Measurements from ENCODE around the gene TXNL4A. TPM values are rescaled to one million over a fixed set of nuclear protein-coding genes. Genes with fewer than 3 reads are reported as not detected.

TXNL4A gene
- total RNA-seq (2021; ENCODE audit: unreplicated experiment) (416 TPM), Bru-seq, nascent RNA (percentile 87 among the genes with signal in this experiment), BruChase-seq, experiment 1, labeled RNA remaining after a 2-hour chase (percentile 83 among the genes with signal in this experiment), BruChase-seq, experiment 2, labeled RNA remaining after a 6-hour chase (percentile 83 among the genes with signal in this experiment)
- polyA plus RNA-seq (2012; ENCODE audit: insufficient read length), result 387 TPM
- long read RNA-seq, transcript TXNL4A-203 (3 exons, 1,185 nt), result minor isoform, 6 of 402 reads
- long read RNA-seq, transcript TXNL4A-208 (2 exons, 752 nt), result minor isoform, 9 of 402 reads
- long read RNA-seq, transcript TXNL4A-202 (4 exons, 803 nt), result minor isoform, 13 of 402 reads
- long read RNA-seq, transcript TXNL4A-201 (3 exons, 3,504 nt), result major isoform, 240 of 402 reads
- long read RNA-seq, partial matches to known transcripts, result 72 of 402 reads
- long read RNA-seq, other reads (novel, unspliced or antisense), result 58 of 402 reads

- Histone ChIP-seq H3K4me1 (ENCODE audit: control insufficient read depth, insufficient read depth, low read length) (peaks cover 13% of the 10 kb centered on the region), H3K9me3 (ENCODE audit: control insufficient read depth, insufficient read depth, low read depth, low read length) (no peaks in the 10 kb centered on the region), H3K27ac (ENCODE audit: low read length) (peak within 1 kb of the TSS; percentile 96), H3K36me3 (ENCODE audit: control insufficient read depth, insufficient read depth, low read length) (peaks cover 10% of the 10 kb centered on the region), H3K4me3 (ENCODE audit: low read depth in 2 of 2, low read length in 2 of 2) (peak within 1 kb of the TSS; percentile 68 to 87), H3K27me3 (ENCODE audit: control insufficient read depth, insufficient read depth, low read length) (no peaks in the 10 kb centered on the region)
- peak; percentile 99 for ATAC-seq
- POLR2A ChIA-PET, result interaction anchor here (0.6 to 0.7 kb wide), 4 partner anchors 20 to 146 kb away, joined by 3 to 11 read pairs (median 5); no protein-coding TSS in a partner anchor
- TSS peak; percentile 95 for BruUV-seq (replicated peaks)
- CTCF ChIA-PET, result interaction anchor here (0.7 kb wide), 1 partner anchor 189 kb away, joined by 5 read pairs; no protein-coding TSS in a partner anchor
- DNase-seq (ENCODE audit: low read depth, low spot score), result peak; percentile 52
- intact Hi-C loops (cut with micrococcal nuclease; ENCODE audit: unreplicated experiment) (loop anchor here (5.0 kb wide), 1 partner anchor 39 kb away; no protein-coding TSS in a partner anchor), in situ Hi-C loops (cut with HindIII; ENCODE audit: low pct_unique_long_range_greater_than_20kb, low sequenced_read_pairs) (no loop called here)
- TF ChIP-seq REST (IDR thresholded peaks at IDR 0.05; ENCODE audit: insufficient read depth in 1 of 2, low read depth in 2 of 2, low read length in 1 of 2), result no peak; a peak in 1 of 4 replicates
- peak; percentile 99 for TF ChIP-seq POLR2AphosphoS5 (IDR thresholded peaks at IDR 0.05; ENCODE audit: low read depth, low read length)
- TF ChIP-seq SIN3A (IDR thresholded peaks at IDR 0.05; ENCODE audit: borderline replicate concordance, insufficient read depth, low read depth, low read length), result peak; percentile 82; the same call in 1 of the 2 replicates
Observed at GRCh38 chr18:79988451-79989194, at the start of gene TXNL4A. Gene TXNL4A, minus strand, starts transcription at chr18:79988563. Its CDS starts 171 bp downstream, at chr18:79988392.

DNA sequence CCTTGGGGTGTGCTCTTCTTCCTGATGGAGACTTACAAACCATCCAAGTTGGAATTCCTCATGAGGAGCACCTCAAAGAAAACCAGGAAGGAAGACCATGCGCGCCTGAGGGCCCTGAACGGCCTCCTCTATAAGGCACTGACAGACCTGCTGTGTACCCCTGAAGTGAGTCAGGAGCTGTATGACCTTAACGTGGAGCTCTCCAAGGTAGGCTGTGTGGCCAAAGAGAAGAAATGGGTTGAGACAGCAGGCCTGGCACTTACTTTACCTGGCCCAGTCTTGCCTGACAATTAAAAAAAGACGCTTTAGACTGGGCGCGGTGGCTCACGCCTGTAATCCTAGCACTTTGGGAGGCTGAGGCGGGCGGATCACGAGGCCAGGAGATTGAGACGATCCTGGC is 48.9 kb upstream of the TXNL4A start:
- H3K4me1 ChIP-seq (ENCODE audit: control insufficient read depth, insufficient read depth, low read length), result peaks cover 10% of the 10 kb centered on the region
- H3K36me3 ChIP-seq (ENCODE audit: control insufficient read depth, insufficient read depth, low read length), result no peaks in the 10 kb centered on the region; the same call in none of the 2 replicates
- no peak for ATAC-seq
- BruUV-seq (replicated peaks), result no TSS peak
- POLR2A ChIA-PET, result no interaction called here
- H3K4me3 ChIP-seq (ENCODE audit: low read depth in 2 of 2, low read length in 2 of 2), result no peak overlapping the region
- H3K27ac ChIP-seq (ENCODE audit: low read length), result no peak overlapping the region
- no peaks in the 10 kb centered on the region for H3K9me3 ChIP-seq (ENCODE audit: control insufficient read depth, insufficient read depth, low read depth, low read length)
- CTCF ChIA-PET, result no interaction called here
- in situ Hi-C loops (cut with HindIII; ENCODE audit: low pct_unique_long_range_greater_than_20kb, low sequenced_read_pairs) (no loop called here), intact Hi-C loops (cut with micrococcal nuclease; ENCODE audit: unreplicated experiment) (loop anchor here (10.0 kb wide), 1 partner anchor 118 kb away; no protein-coding TSS in a partner anchor)
- TF ChIP-seq POLR2AphosphoS5 (IDR thresholded peaks at IDR 0.05; ENCODE audit: low read depth, low read length) (no peak), TCF7L2 (IDR thresholded peaks at IDR 0.05; ENCODE audit: low read depth, low read length) (no peak), REST (IDR thresholded peaks at IDR 0.05; ENCODE audit: insufficient read depth in 1 of 2, low read depth in 2 of 2, low read length in 1 of 2) (peak in 1 of 2 experiments; percentile 66; a peak in 1 of 4 replicates), SIN3A (IDR thresholded peaks at IDR 0.05; ENCODE audit: borderline replicate concordance, insufficient read depth, low read depth, low read length) (no peak)
- TF ChIP-seq, protein P1, sequence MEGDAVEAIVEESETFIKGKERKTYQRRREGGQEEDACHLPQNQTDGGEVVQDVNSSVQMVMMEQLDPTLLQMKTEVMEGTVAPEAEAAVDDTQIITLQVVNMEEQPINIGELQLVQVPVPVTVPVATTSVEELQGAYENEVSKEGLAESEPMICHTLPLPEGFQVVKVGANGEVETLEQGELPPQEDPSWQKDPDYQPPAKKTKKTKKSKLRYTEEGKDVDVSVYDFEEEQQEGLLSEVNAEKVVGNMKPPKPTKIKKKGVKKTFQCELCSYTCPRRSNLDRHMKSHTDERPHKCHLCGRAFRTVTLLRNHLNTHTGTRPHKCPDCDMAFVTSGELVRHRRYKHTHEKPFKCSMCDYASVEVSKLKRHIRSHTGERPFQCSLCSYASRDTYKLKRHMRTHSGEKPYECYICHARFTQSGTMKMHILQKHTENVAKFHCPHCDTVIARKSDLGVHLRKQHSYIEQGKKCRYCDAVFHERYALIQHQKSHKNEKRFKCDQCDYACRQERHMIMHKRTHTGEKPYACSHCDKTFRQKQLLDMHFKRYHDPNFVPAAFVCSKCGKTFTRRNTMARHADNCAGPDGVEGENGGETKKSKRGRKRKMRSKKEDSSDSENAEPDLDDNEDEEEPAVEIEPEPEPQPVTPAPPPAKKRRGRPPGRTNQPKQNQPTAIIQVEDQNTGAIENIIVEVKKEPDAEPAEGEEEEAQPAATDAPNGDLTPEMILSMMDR (IDR thresholded peaks at IDR 0.05), result no peak
- H3K27me3 ChIP-seq (ENCODE audit: control insufficient read depth, insufficient read depth, low read length), result no peaks in the 10 kb centered on the region
- no peak for DNase-seq (ENCODE audit: low read depth, low spot score)
